ENCODE results near the gene MBTPS1.

- TF ChIP-seq POLR2A (IDR thresholded peaks at IDR 0.05) (no peak), EP300 (IDR thresholded peaks at IDR 0.05) (no peak), CTCF (IDR thresholded peaks at IDR 0.05) (no peak)
These were observed 62.5 kb downstream of the MBTPS1 start for GRCh38 chr16:84054271-84054670.

Measured in ovary (tissue), 3 donors.